Lung (tissue), 12 donors: ENCODE results near the gene SORL1. TPM values are rescaled to one million over a fixed set of nuclear protein-coding genes. Genes with fewer than 3 reads are reported as not detected.
"Not testable (repeated sequence)": the region's sequence is repeated elsewhere in the genome, so short reads cannot be mapped to it uniquely, and the experiment has no call there.

Source experiments
- ATAC-seq: fragments of 200-7000 bp; cut with Tn5 transposase; one replicate; pipeline ENCODE4 v1.9.1; 2020; ENCODE audit warnings: moderate number of reproducible peaks; ENCODE audit not compliant: insufficient read depth, low FRiP score
- DNase-seq, 3 donors: peaks; one replicate each; pipeline ENCODE4 v3.0.0-alpha.2; 2013 to 2017
- H3K27ac ChIP-seq, 2 donors: one replicate each; pipeline ENCODE4 v1.5.1; 2013; ENCODE audit warnings: mild to moderate bottlenecking in 2 of 2, moderate library complexity in 2 of 2, control low read depth in 1 of 2, inconsistent platforms in 1 of 2, low read depth in 1 of 2, low read length in 1 of 2
- H3K27me3 ChIP-seq, 3 donors: one replicate each; pipeline ENCODE4 v1.5.1; 2013; ENCODE audit warnings: low read length in 2 of 3; ENCODE audit not compliant: control insufficient read depth in 3 of 3, insufficient read depth in 3 of 3
- H3K36me3 ChIP-seq, 4 donors: one replicate each; pipeline ENCODE4 v1.5.1; 2013; ENCODE audit warnings: low read length in 4 of 4, mild to moderate bottlenecking in 1 of 4, moderate library complexity in 1 of 4; ENCODE audit not compliant: control insufficient read depth in 4 of 4, insufficient read depth in 4 of 4
- H3K4me1 ChIP-seq, 5 donors: one replicate each; pipeline ENCODE4 v1.5.1; 2013; ENCODE audit warnings: low read length in 5 of 5, mild to moderate bottlenecking in 2 of 5, moderate library complexity in 1 of 5; ENCODE audit not compliant: control insufficient read depth in 5 of 5, insufficient read depth in 5 of 5
- H3K4me3 ChIP-seq: one replicate; pipeline ENCODE4 v1.5.1; 2013; ENCODE audit warnings: mild to moderate bottlenecking, control low read depth, moderate library complexity
- H3K9ac ChIP-seq, 2 donors: one replicate each; pipeline ENCODE4 v1.5.1; 2013; ENCODE audit warnings: low read length in 2 of 2, control low read depth in 1 of 2; ENCODE audit not compliant: insufficient read depth in 1 of 2
- H3K9me3 ChIP-seq, 4 donors: one replicate each; pipeline ENCODE4 v1.5.1; 2013; ENCODE audit warnings: low read length in 3 of 4, mild to moderate bottlenecking in 1 of 4, moderate library complexity in 1 of 4; ENCODE audit not compliant: control insufficient read depth in 4 of 4, insufficient read depth in 3 of 4
- WGBS, 2 donors: extraction: QIAGEN DNeasy Blood & Tissue Kit; methylation state at CpG; one replicate each; pipeline ENCODE4 v1.1.7; 2013; 5-methylcytosine and 5-hydroxymethylcytosine counted together
- polyA plus RNA-seq, 2 donors: library from polyadenylated mRNA; stranded (reverse); fragments of 200-250 nt; gene quantifications; one replicate each; pipeline ENCODE4 v1.2.1, GENCODE V29; 2013
- total RNA-seq, 2 donors: library from RNA; depleted of rRNA in 1 of 2; stranded (reverse); fragments of >200 nt in 1 of 2; gene quantifications; one replicate each; pipeline ENCODE4 v1.2.1, GENCODE V29; 2014 to 2021
- TF ChIP-seq, protein P1 (sequence below): IDR thresholded peaks from 2 replicates; pipeline ENCODE4 v1.5.1; 2012; ENCODE audit warnings: mild to moderate bottlenecking; ENCODE audit errors: control extremely low read depth, extremely low read depth
- donor health status: control.
- donor health status: control.
- donor health status: Bipolar disorder and iron deficiency.
- donor health status: healthy.
- donor health status: DM: yes; HTN: yes; CAD: no.

Gene SORL1
- total and polyA plus RNA-seq, 4 donors, result 1.9 to 67.0 (median 49.2) TPM

DNA sequence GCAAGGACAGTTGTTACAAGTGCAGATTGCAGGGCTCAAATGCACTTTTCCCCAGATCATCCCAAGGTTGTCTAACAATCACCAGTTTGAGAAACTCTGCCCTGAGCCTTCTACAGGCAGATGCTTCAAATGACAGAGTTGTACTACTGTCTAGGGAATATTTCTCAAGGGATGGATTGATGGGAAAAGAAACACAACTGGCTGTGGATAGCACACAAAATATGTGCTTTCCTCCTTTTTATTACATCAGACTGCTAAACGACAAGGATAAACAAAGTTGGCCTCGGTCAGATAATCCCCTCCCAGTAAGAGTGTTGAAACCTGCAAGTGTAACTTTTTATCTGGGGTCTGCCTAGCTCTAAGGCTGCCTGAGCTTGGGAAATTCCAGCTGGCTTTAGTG lies 47.3 kb downstream of the SORL1 start:
- H3K27me3 ChIP-seq, result no peaks in the 10 kb centered on the region
- TF ChIP-seq, protein P1, sequence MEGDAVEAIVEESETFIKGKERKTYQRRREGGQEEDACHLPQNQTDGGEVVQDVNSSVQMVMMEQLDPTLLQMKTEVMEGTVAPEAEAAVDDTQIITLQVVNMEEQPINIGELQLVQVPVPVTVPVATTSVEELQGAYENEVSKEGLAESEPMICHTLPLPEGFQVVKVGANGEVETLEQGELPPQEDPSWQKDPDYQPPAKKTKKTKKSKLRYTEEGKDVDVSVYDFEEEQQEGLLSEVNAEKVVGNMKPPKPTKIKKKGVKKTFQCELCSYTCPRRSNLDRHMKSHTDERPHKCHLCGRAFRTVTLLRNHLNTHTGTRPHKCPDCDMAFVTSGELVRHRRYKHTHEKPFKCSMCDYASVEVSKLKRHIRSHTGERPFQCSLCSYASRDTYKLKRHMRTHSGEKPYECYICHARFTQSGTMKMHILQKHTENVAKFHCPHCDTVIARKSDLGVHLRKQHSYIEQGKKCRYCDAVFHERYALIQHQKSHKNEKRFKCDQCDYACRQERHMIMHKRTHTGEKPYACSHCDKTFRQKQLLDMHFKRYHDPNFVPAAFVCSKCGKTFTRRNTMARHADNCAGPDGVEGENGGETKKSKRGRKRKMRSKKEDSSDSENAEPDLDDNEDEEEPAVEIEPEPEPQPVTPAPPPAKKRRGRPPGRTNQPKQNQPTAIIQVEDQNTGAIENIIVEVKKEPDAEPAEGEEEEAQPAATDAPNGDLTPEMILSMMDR, result no peak
- peak in 2 of 3 donors; percentile 31 to 53 for DNase-seq
- 14 to 32% methylated on average over 2 of the region's 2 CpGs for WGBS, 2 donors
- no peak overlapping the region for H3K4me3 ChIP-seq
- no peaks in the 10 kb centered on the region for H3K4me1 ChIP-seq
- no peak overlapping the region for H3K27ac ChIP-seq
- H3K9me3 ChIP-seq, result no peaks in the 10 kb centered on the region
- ATAC-seq, result no peak
- H3K9ac ChIP-seq, result no peak overlapping the region
- peaks cover 0 to 15% (median 6%) of the 10 kb centered on the region in 4 donors for H3K36me3 ChIP-seq

DNA sequence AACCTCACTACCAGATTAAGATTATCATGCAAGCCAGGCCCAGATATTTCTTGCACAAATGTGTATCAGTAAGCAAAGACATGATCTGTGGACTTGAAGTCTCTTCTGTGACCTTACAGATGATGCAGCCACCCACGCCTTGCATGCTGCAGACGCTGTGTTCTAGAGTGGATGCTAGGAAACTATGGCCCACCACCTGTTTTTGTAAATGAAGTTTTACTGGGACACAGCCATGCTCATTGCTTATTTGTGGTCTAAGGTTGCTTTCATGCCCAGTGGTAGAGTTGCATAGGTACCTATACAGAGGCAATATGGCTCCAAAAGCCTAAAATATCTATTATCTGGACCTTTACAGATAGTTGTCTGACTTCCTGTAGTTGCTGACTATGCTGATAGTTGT lies 48.2 kb downstream of the SORL1 start:
- WGBS, 2 donors, result 84 to 93% methylated on average over 2 of the region's 2 CpGs
- ATAC-seq (no peak), DNase-seq (no peak)
- H3K27me3 ChIP-seq, result no peaks in the 10 kb centered on the region
- TF ChIP-seq, protein P1, result no peak
- peaks cover 0 to 15% (median 6%) of the 10 kb centered on the region in 4 donors for H3K36me3 ChIP-seq
- no peak overlapping the region for H3K4me3 ChIP-seq
- no peaks in the 10 kb centered on the region for H3K9me3 ChIP-seq
- no peak overlapping the region for H3K27ac ChIP-seq
- H3K4me1 ChIP-seq, result no peaks in the 10 kb centered on the region
- H3K9ac ChIP-seq, result no peak overlapping the region

DNA sequence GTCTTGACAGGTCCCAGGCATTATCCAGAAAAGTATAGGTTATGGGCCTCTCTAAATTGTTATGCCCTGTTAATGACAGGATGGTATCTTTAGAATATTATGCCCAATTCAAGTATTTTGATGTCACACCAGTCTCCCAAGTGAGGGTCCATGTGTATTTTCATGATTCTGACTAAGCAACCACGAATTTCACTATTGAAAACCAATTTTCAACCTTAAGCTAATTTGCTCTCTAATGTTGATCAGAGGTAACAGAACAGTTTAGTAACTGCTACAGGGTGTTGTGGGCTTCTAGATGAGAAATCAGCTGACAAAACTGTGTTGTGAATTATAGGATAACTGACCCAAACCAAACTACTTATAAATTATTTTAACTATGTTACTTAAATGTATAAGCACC lies 48.6 kb downstream of the SORL1 start:
- no peak overlapping the region for H3K27ac ChIP-seq
- H3K9ac ChIP-seq, result no peak overlapping the region
- H3K27me3 ChIP-seq, result no peaks in the 10 kb centered on the region
- ATAC-seq (no peak), DNase-seq (no peak)
- H3K4me1 ChIP-seq, result no peaks in the 10 kb centered on the region
- no peaks in the 10 kb centered on the region for H3K9me3 ChIP-seq
- WGBS, 2 donors, result 84 to 85% methylated on average over 1 of the region's 1 CpG
- H3K4me3 ChIP-seq, result no peak overlapping the region
- TF ChIP-seq, protein P1, result no peak
- peaks cover 0 to 15% (median 8%) of the 10 kb centered on the region in 4 donors for H3K36me3 ChIP-seq

DNA sequence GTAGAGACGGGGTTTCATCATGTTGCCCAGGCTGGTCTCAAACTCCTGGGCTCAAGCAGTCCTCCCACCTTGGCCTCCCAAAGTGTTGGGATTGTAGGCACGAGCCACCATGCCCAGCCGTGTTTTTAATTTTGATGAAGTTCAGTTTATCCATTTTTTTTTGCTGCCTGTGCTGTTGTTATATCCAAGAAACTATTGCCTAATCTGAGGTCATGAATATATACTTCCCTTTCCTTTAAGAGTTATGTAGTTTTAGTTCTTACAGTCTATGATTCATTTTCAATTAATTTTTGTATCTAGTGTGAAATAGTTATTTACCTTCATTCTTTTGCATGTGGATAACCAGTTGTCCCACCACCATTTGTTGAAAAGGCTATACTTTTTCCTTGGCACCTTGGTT lies 50.9 kb downstream of the SORL1 start:
- H3K36me3 ChIP-seq, result peaks cover 0 to 18% (median 3%) of the 10 kb centered on the region in 4 donors
- peaks cover 0 to 4% (median 0%) of the 10 kb centered on the region in 4 donors for H3K9me3 ChIP-seq
- no peak overlapping the region for H3K4me3 ChIP-seq
- 44 to 48% methylated on average over 3 of the region's 3 CpGs for WGBS, 2 donors
- ATAC-seq (no peak), DNase-seq (no peak)
- H3K9ac ChIP-seq, result no peak overlapping the region
- no peaks in the 10 kb centered on the region for H3K4me1 ChIP-seq
- TF ChIP-seq, protein P1, result no peak
- no peaks in the 10 kb centered on the region for H3K27me3 ChIP-seq
- H3K27ac ChIP-seq, result no peak overlapping the region

DNA sequence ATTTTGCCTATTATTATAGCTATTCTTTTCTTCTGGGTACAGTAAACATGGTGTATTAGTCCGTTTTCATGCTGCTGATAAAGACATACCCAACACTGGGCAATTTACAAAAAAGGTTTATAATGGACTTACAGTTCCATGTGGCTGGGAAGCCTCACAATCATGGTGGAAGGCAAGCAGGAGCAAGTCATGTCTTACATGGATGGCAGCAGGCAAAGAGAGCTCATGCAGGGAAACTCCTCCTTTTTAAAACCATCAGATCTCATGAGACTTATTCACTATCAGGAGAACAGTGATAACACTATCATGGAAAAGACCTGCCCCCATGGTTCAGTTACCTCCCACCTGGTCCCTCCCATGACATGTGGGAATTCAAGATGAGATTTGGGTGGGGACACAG lies 54.1 kb downstream of the SORL1 start:
- DNase-seq, H3K27me3 ChIP-seq, ATAC-seq: not testable (repeated sequence)

More for the DNA sequence above, 54.1 kb downstream of the SORL1 start:
- H3K9me3 ChIP-seq, H3K4me1 ChIP-seq, H3K4me3 ChIP-seq, H3K9ac ChIP-seq, H3K27ac ChIP-seq: not testable (repeated sequence)
- peaks cover 0 to 10% (median 5%) of the 10 kb centered on the region in 4 donors for H3K36me3 ChIP-seq
- WGBS, 2 donors, result 93 to 96% methylated on average over 1 of the region's 1 CpG
